Activated naive CD8-positive, alpha-beta T cell (primary cell): ENCODE data around the gene MSI2.

ENCODE experiments used
- H3K27ac Mint-ChIP-seq: one replicate; pipeline ENCODE4 v1.8.0; 2021; ENCODE audit warnings: mixed read lengths
- H3K27me3 Mint-ChIP-seq: one replicate; pipeline ENCODE4 v1.8.0; 2021; ENCODE audit warnings: mixed read lengths
- H3K36me3 Mint-ChIP-seq: one replicate; pipeline ENCODE4 v1.8.0; 2021; ENCODE audit warnings: mixed read lengths
- H3K4me1 Mint-ChIP-seq: one replicate; pipeline ENCODE4 v1.8.0; 2021; ENCODE audit warnings: low read depth, mixed read lengths
- H3K4me3 Mint-ChIP-seq: one replicate; pipeline ENCODE4 v1.8.0; 2021; ENCODE audit warnings: mild to moderate bottlenecking, mixed read lengths
- H3K9me3 Mint-ChIP-seq: one replicate; pipeline ENCODE4 v1.8.0; 2021; ENCODE audit warnings: low read depth, mixed read lengths

MSI2 gene

DNA sequence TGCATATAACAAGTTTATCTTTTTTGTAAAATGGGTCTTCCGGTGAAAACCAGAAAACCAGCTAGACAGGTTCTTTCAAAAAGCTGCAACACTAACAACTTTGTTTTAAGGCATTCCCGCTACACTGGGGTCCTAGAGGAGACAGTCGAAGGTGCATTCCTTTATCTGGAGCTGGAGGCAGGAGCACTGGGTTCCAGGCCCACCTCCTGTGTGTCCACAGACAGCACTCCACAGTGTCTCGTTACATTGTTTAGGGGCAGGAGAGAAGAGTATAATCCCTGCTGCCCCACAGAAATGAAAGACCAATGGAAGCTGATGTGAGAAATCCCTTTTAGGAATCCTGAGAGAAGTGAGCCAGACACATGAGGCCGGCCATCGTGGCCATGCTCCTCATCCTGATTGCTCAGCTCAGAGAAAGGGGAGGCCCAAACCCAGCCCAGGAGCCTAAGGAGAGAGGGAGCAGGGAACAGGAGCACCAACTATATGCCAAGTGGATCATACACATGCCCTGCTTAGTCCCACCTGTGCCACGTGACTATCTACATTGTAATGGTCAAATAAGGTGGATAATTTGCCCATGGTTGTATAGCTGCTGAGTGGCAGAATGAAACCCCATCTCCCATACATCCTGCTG lies 429.3 kb downstream of the MSI2 start:
- no peak overlapping the region for H3K4me3 Mint-ChIP-seq
- no peak overlapping the region for H3K27ac Mint-ChIP-seq
- H3K4me1 Mint-ChIP-seq = no peaks in the 10 kb centered on the region
- H3K27me3 Mint-ChIP-seq = no peaks in the 10 kb centered on the region
- peaks cover 4% of the 10 kb centered on the region for H3K9me3 Mint-ChIP-seq
- H3K36me3 Mint-ChIP-seq = no peaks in the 10 kb centered on the region

GRCh38 chr17:57687642-57688041 lies 431.3 kb downstream of the MSI2 start:
- H3K27me3 Mint-ChIP-seq = no peaks in the 10 kb centered on the region
- peaks cover 4% of the 10 kb centered on the region for H3K4me1 Mint-ChIP-seq
- no peak overlapping the region for H3K27ac Mint-ChIP-seq
- H3K36me3 Mint-ChIP-seq = peaks cover 5% of the 10 kb centered on the region
- H3K4me3 Mint-ChIP-seq = no peak overlapping the region
- peaks cover 11% of the 10 kb centered on the region for H3K9me3 Mint-ChIP-seq

GRCh38 chr17:57689254-57689653 lies 432.9 kb downstream of the MSI2 start:
- no peaks in the 10 kb centered on the region for H3K27me3 Mint-ChIP-seq
- H3K4me1 Mint-ChIP-seq = peaks cover 15% of the 10 kb centered on the region
- peaks cover 11% of the 10 kb centered on the region for H3K36me3 Mint-ChIP-seq
- no peak overlapping the region for H3K4me3 Mint-ChIP-seq
- H3K27ac Mint-ChIP-seq = no peak overlapping the region
- peaks cover 16% of the 10 kb centered on the region for H3K9me3 Mint-ChIP-seq

GRCh38 chr17:57691939-57692338 lies 435.6 kb downstream of the MSI2 start:
- Mint-ChIP-seq H3K4me1 (peaks cover 17% of the 10 kb centered on the region), H3K27ac (no peak overlapping the region), H3K27me3 (no peaks in the 10 kb centered on the region), H3K4me3 (no peak overlapping the region), H3K36me3 (peaks cover 16% of the 10 kb centered on the region), H3K9me3 (peaks cover 16% of the 10 kb centered on the region)

- Mint-ChIP-seq H3K9me3 (peaks cover 16% of the 10 kb centered on the region), H3K36me3 (peaks cover 16% of the 10 kb centered on the region), H3K27me3 (no peaks in the 10 kb centered on the region), H3K4me1 (peaks cover 17% of the 10 kb centered on the region), H3K4me3 (no peak overlapping the region), H3K27ac (no peak overlapping the region)
These were observed 436.4 kb downstream of the MSI2 start for GRCh38 chr17:57692770-57693169.

GRCh38 chr17:57694051-57694450 lies 437.7 kb downstream of the MSI2 start:
- Mint-ChIP-seq H3K27ac (no peak overlapping the region), H3K4me1 (peaks cover 17% of the 10 kb centered on the region), H3K36me3 (peaks cover 16% of the 10 kb centered on the region), H3K4me3 (no peak overlapping the region), H3K9me3 (peaks cover 12% of the 10 kb centered on the region), H3K27me3 (no peaks in the 10 kb centered on the region)

- Mint-ChIP-seq H3K27ac (no peak overlapping the region), H3K4me1 (peaks cover 17% of the 10 kb centered on the region), H3K9me3 (peaks cover 8% of the 10 kb centered on the region), H3K27me3 (no peaks in the 10 kb centered on the region), H3K36me3 (peaks cover 17% of the 10 kb centered on the region), H3K4me3 (no peak overlapping the region)
These were observed 439.7 kb downstream of the MSI2 start for GRCh38 chr17:57696050-57696449.

DNA sequence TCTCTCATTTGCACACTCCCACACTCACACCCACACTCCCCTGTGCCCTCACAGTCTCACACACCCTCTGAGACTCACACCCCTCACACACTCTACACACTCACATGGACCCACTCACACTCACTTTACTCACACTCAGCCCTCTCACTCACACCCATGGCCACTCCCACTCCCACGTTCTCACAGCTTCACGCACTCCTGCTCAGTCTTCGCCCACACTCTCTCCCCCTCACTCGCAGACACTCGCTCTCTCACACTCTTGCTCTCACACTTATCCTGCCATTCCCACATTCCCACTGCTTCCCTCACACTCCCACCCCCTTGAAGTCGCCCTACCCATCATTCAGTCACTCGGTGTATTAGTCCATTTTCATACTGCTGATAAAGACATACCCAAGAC lies 440.9 kb downstream of the MSI2 start:
- no peak overlapping the region for H3K4me3 Mint-ChIP-seq
- H3K27ac Mint-ChIP-seq = no peak overlapping the region
- peaks cover 17% of the 10 kb centered on the region for H3K4me1 Mint-ChIP-seq
- H3K27me3 Mint-ChIP-seq = no peaks in the 10 kb centered on the region
- peaks cover 14% of the 10 kb centered on the region for H3K36me3 Mint-ChIP-seq
- H3K9me3 Mint-ChIP-seq = peaks cover 5% of the 10 kb centered on the region

- Mint-ChIP-seq H3K27ac (no peak overlapping the region), H3K4me1 (peaks cover 9% of the 10 kb centered on the region), H3K27me3 (no peaks in the 10 kb centered on the region), H3K36me3 (peaks cover 12% of the 10 kb centered on the region), H3K9me3 (peaks cover 5% of the 10 kb centered on the region), H3K4me3 (no peak overlapping the region)
These were observed 441.8 kb downstream of the MSI2 start for GRCh38 chr17:57697891-57698711.

DNA sequence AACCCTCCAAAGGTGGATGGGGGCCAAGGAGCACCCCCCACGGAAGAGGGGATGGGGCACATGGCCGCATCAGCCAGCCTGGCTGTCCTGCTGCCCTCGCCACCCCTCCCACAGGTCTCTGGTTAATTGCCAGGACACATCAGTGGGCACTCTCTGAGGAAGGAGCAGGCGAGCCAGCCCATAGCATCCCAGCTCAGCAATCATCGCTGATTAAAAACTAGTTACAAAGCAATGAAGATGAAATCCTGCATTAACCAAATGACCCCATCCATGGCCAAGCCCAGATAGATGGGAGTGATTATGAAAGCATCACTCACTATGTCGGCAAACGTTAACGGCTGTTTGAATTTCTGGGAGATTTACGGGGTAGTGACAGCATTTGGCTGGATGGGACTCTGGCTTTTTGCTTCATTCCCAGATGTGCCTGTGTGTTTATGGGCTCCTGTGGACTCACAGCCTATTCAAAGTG lies 443.5 kb downstream of the MSI2 start:
- H3K27ac Mint-ChIP-seq = no peak overlapping the region
- no peaks in the 10 kb centered on the region for H3K27me3 Mint-ChIP-seq
- H3K4me3 Mint-ChIP-seq = no peak overlapping the region
- peaks cover 6% of the 10 kb centered on the region for H3K36me3 Mint-ChIP-seq
- H3K4me1 Mint-ChIP-seq = no peaks in the 10 kb centered on the region
- no peaks in the 10 kb centered on the region for H3K9me3 Mint-ChIP-seq

GRCh38 chr17:57701124-57701523 lies 444.8 kb downstream of the MSI2 start:
- H3K9me3 Mint-ChIP-seq = no peaks in the 10 kb centered on the region

GRCh38 chr17:57703273-57703672 lies 446.9 kb downstream of the MSI2 start:
- H3K27ac Mint-ChIP-seq = no peak overlapping the region
- no peaks in the 10 kb centered on the region for H3K9me3 Mint-ChIP-seq

More at GRCh38 chr17:57701124-57701523, 444.8 kb downstream of the MSI2 start:
- peaks cover 8% of the 10 kb centered on the region for H3K4me1 Mint-ChIP-seq
- H3K27ac Mint-ChIP-seq = no peak overlapping the region
- no peaks in the 10 kb centered on the region for H3K27me3 Mint-ChIP-seq
- H3K4me3 Mint-ChIP-seq = no peak overlapping the region
- peaks cover 2% of the 10 kb centered on the region for H3K36me3 Mint-ChIP-seq

DNA sequence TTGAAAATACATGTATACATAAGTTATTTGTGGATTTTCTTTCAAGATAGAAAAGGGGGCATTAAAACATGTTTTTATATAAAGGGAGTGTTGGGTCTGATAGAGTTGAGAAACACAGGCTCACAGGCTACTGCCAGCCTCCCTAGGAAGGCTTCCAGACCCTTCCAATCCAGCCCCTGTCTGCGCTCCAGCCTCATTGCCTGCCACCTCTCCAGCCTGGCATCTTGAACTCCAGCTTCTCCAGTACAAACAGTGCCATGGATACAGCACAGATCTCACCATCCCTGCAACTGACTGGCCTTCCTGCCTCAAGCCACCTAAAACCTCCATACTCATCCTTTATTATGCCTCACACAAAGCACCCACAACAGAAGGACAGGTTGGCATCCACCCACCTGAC lies 448.1 kb downstream of the MSI2 start:
- H3K27ac Mint-ChIP-seq = no peak overlapping the region
- H3K27me3 Mint-ChIP-seq = no peaks in the 10 kb centered on the region
- peaks cover under 1% of the 10 kb centered on the region for H3K36me3 Mint-ChIP-seq
- no peak overlapping the region for H3K4me3 Mint-ChIP-seq
- H3K4me1 Mint-ChIP-seq = peaks cover 20% of the 10 kb centered on the region
- H3K9me3 Mint-ChIP-seq = no peaks in the 10 kb centered on the region

More at GRCh38 chr17:57703273-57703672, 446.9 kb downstream of the MSI2 start:
- no peaks in the 10 kb centered on the region for H3K27me3 Mint-ChIP-seq
- H3K4me3 Mint-ChIP-seq = no peak overlapping the region
- peaks cover 2% of the 10 kb centered on the region for H3K36me3 Mint-ChIP-seq
- H3K4me1 Mint-ChIP-seq = peaks cover 20% of the 10 kb centered on the region

- no peaks in the 10 kb centered on the region for H3K9me3 Mint-ChIP-seq
- no peaks in the 10 kb centered on the region for H3K27me3 Mint-ChIP-seq
- no peak overlapping the region for H3K27ac Mint-ChIP-seq
- H3K4me3 Mint-ChIP-seq = no peak overlapping the region
- peaks cover 3% of the 10 kb centered on the region for H3K36me3 Mint-ChIP-seq
- peaks cover 20% of the 10 kb centered on the region for H3K4me1 Mint-ChIP-seq
These were observed 449.8 kb downstream of the MSI2 start for GRCh38 chr17:57705921-57706695.

DNA sequence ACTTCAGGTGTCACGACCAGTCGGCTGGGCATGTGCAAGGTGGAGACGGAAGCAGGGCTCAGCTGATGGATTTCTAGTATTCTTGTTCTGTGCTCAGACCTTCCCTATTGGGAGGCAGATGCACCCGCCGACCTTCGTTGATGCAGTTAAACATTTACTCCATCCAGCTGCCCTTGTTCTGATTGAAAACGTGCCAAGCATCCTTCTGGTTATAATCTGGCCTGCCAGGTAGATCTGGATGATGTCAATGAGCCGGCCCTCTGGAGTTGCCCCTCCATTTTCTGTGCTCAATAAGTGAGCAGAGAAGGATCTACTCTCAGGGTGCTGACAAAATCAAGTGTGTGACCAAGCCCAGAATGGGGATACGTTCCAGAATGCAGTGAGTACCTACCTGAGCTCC lies 450.4 kb downstream of the MSI2 start:
- H3K4me3 Mint-ChIP-seq = no peak overlapping the region
- peaks cover 3% of the 10 kb centered on the region for H3K36me3 Mint-ChIP-seq
- no peaks in the 10 kb centered on the region for H3K27me3 Mint-ChIP-seq
- H3K9me3 Mint-ChIP-seq = no peaks in the 10 kb centered on the region
- no peak overlapping the region for H3K27ac Mint-ChIP-seq
- H3K4me1 Mint-ChIP-seq = peaks cover 20% of the 10 kb centered on the region
